Measurements from ENCODE around the gene DNAH10.

GRCh38 chr12:123945287-123946151 lies 183.4 kb downstream of the DNAH10 start:
- TF ChIP-seq ZNF391 (tag by site-specific recombination; IDR thresholded peaks at IDR 0.05; ENCODE audit: borderline replicate concordance, low read depth) = no peak
- no peak for TF ChIP-seq CTCF (tag by site-specific recombination; IDR thresholded peaks at IDR 0.05)
- no peak for TF ChIP-seq YY1 (tag by site-specific recombination; IDR thresholded peaks at IDR 0.05)
- TF ChIP-seq ATF2 (tag by site-specific recombination; IDR thresholded peaks at IDR 0.05; ENCODE audit: low read depth) = no peak
- no peak for TF ChIP-seq ZNF529 (tag by site-specific recombination; IDR thresholded peaks at IDR 0.05; ENCODE audit: insufficient replicate concordance)
- no peak for TF ChIP-seq ZNF146 (tag by site-specific recombination; IDR thresholded peaks at IDR 0.05)
- TF ChIP-seq ZNF660 (tag by site-specific recombination; IDR thresholded peaks at IDR 0.05) = no peak
- TF ChIP-seq ZNF404 (tag by site-specific recombination; IDR thresholded peaks at IDR 0.05) = no peak
